HEK293T (cell line): ENCODE results near the gene PKNOX1.
"Not testable (repeated sequence)": the region's sequence is repeated elsewhere in the genome, so short reads cannot be mapped to it uniquely, and the experiment has no call there.

Source experiments
- FOXA1 ChIP-seq: fragments of 450-650 bp; IDR thresholded peaks from 2 replicates; pipeline ENCODE4 v1.6.1; 2016; ENCODE audit warnings: mild to moderate bottlenecking
- SUZ12 ChIP-seq: fragments of 450-650 bp; IDR thresholded peaks from 2 replicates; pipeline ENCODE4 v1.6.1; 2016; ENCODE audit warnings: mild to moderate bottlenecking

GRCh38 chr21:43006051-43006873 lies 31.9 kb downstream of the PKNOX1 start:
- TF ChIP-seq FOXA1, SUZ12: not testable (repeated sequence)
